ENCODE results near the gene CDH13.
A peak's percentile ranks its signal among the peaks of the same experiment; 100 is the strongest.

DNA sequence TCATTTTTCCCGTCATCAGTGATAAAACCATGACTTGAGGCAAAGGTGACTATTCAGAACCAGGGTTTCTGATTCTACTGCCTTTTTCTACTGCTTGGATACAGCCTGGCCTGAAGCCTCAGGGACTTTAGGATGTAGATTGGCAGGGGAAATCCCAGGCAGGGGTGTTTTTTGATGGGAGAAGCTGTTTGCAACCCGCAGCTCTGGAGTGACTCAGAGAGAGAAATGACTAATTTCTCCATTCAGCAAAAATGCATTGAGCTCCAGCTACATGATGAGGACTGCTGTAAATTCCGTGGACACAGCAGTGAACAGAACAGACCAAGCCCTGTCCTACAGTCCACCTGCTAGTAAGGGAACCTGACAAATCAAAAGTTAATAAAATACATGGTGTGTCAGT is 560.6 kb downstream of the CDH13 start:
- TF ChIP-seq, protein P1, sequence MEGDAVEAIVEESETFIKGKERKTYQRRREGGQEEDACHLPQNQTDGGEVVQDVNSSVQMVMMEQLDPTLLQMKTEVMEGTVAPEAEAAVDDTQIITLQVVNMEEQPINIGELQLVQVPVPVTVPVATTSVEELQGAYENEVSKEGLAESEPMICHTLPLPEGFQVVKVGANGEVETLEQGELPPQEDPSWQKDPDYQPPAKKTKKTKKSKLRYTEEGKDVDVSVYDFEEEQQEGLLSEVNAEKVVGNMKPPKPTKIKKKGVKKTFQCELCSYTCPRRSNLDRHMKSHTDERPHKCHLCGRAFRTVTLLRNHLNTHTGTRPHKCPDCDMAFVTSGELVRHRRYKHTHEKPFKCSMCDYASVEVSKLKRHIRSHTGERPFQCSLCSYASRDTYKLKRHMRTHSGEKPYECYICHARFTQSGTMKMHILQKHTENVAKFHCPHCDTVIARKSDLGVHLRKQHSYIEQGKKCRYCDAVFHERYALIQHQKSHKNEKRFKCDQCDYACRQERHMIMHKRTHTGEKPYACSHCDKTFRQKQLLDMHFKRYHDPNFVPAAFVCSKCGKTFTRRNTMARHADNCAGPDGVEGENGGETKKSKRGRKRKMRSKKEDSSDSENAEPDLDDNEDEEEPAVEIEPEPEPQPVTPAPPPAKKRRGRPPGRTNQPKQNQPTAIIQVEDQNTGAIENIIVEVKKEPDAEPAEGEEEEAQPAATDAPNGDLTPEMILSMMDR (IDR thresholded peaks at IDR 0.05; ENCODE audit: extremely low read depth in 1 of 2, insufficient read depth in 1 of 2, low read depth in 1 of 2, low read length in 2 of 2), result no peak
- TF ChIP-seq EZH2 (IDR thresholded peaks at IDR 0.05; ENCODE audit: borderline replicate concordance, low read depth, low read length, severe bottlenecking) (no peak), JUN (IDR thresholded peaks at IDR 0.05; ENCODE audit: borderline replicate concordance, insufficient read depth, insufficient read length, low read depth) (peak; percentile 20), POLR2AphosphoS5 (IDR thresholded peaks at IDR 0.05; ENCODE audit: insufficient read depth, low read depth, low read length) (no peak)

Measured in endothelial cell of umbilical vein (primary cell).